Measurements from ENCODE around the gene CYB5RL. TPM values are rescaled to one million over a fixed set of nuclear protein-coding genes. Genes with fewer than 3 reads are reported as not detected.
"Not testable (repeated sequence)": the region's sequence is repeated elsewhere in the genome, so short reads cannot be mapped to it uniquely, and the experiment has no call there.

The CYB5RL gene
- total RNA-seq, 6 donors from 2014 or later, result 2.7 to 10.0 (median 6.6) TPM

- ATAC-seq (ENCODE audit: low FRiP score in 2 of 2), result no peak
- TF ChIP-seq POLR2A (IDR thresholded peaks at IDR 0.05) (no peak), CTCF (IDR thresholded peaks at IDR 0.05) (no peak), POLR2AphosphoS5 (IDR thresholded peaks at IDR 0.05) (no peak), EP300 (IDR thresholded peaks at IDR 0.05) (no peak)
- Histone ChIP-seq H3K4me1 (no peaks in the 10 kb centered on the region), H3K4me3 (no peak overlapping the region), H3K27ac (no peak overlapping the region), H3K9me3 (no peaks in the 10 kb centered on the region), H3K27me3 (no peaks in the 10 kb centered on the region), H3K36me3 (no peaks in the 10 kb centered on the region)
- WGBS, 2 donors, result 74 to 81% methylated on average over 3 of the region's 3 CpGs
- DNase-seq, result no peak
Measured at GRCh38 chr1:54169068-54169467, 30.8 kb downstream of the CYB5RL start.

- no peak for DNase-seq
- 84 to 90% methylated on average over 5 to 7 of the region's 8 CpGs for WGBS, 2 donors
- H3K9me3 ChIP-seq, result no peaks in the 10 kb centered on the region
- H3K4me3 ChIP-seq, result no peak overlapping the region
- TF ChIP-seq CTCF (IDR thresholded peaks at IDR 0.05) (no peak), POLR2A (IDR thresholded peaks at IDR 0.05) (no peak), EP300 (IDR thresholded peaks at IDR 0.05) (no peak), POLR2AphosphoS5 (IDR thresholded peaks at IDR 0.05) (no peak)
- H3K36me3 ChIP-seq, result no peaks in the 10 kb centered on the region
- no peaks in the 10 kb centered on the region for H3K4me1 ChIP-seq
- no peak for ATAC-seq (ENCODE audit: low FRiP score in 2 of 2)
- no peaks in the 10 kb centered on the region for H3K27me3 ChIP-seq
- H3K27ac ChIP-seq, result no peak overlapping the region
Measured at GRCh38 chr1:54168206-54168965, 31.4 kb downstream of the CYB5RL start.

GRCh38 chr1:54167422-54168139 lies 32.2 kb downstream of the CYB5RL start:
- Histone ChIP-seq H3K9me3 (no peaks in the 10 kb centered on the region), H3K4me1 (no peaks in the 10 kb centered on the region), H3K27me3 (no peaks in the 10 kb centered on the region), H3K36me3 (no peaks in the 10 kb centered on the region), H3K27ac (no peak overlapping the region), H3K4me3 (no peak overlapping the region)
- no peak for ATAC-seq (ENCODE audit: low FRiP score in 2 of 2)
- TF ChIP-seq POLR2A (IDR thresholded peaks at IDR 0.05) (no peak), EP300 (IDR thresholded peaks at IDR 0.05) (no peak), POLR2AphosphoS5 (IDR thresholded peaks at IDR 0.05) (no peak), CTCF (IDR thresholded peaks at IDR 0.05) (no peak)
- DNase-seq, result no peak
- 91 to 92% methylated on average over 9 of the region's 9 CpGs for WGBS, 2 donors

- H3K27me3 ChIP-seq; H3K9me3 ChIP-seq; H3K27ac ChIP-seq; H3K4me1 ChIP-seq; ATAC-seq (ENCODE audit: low FRiP score in 2 of 2); H3K36me3 ChIP-seq; H3K4me3 ChIP-seq; DNase-seq: not testable (repeated sequence)
- 94% methylated on average over 8 of the region's 8 CpGs for WGBS, 2 donors
Measured at GRCh38 chr1:54166357-54166756, 33.5 kb downstream of the CYB5RL start.

GRCh38 chr1:54165146-54165545 lies 34.7 kb downstream of the CYB5RL start:
- DNase-seq, result no peak
- Histone ChIP-seq H3K27ac (no peak overlapping the region), H3K9me3 (no peaks in the 10 kb centered on the region), H3K4me3 (no peak overlapping the region), H3K27me3 (no peaks in the 10 kb centered on the region), H3K4me1 (no peaks in the 10 kb centered on the region), H3K36me3 (no peaks in the 10 kb centered on the region)
- WGBS, 2 donors, result 91 to 93% methylated on average over 15 of the region's 15 CpGs
- TF ChIP-seq CTCF (IDR thresholded peaks at IDR 0.05) (no peak), POLR2AphosphoS5 (IDR thresholded peaks at IDR 0.05) (no peak), POLR2A (IDR thresholded peaks at IDR 0.05) (no peak), EP300 (IDR thresholded peaks at IDR 0.05) (no peak)
- ATAC-seq (ENCODE audit: low FRiP score in 2 of 2), result no peak

Measured in upper lobe of left lung (tissue), 6 donors.